Spleen (tissue), 7 donors: Measurements from ENCODE around the gene RORB.

Experiments used
- POLR2A ChIP-seq, 3 donors: fragments of 450-650 bp; IDR thresholded peaks; one replicate each; pipeline ENCODE4 v1.5.1; 2017; ENCODE audit warnings: antibody characterized with exemption in 3 of 3, mild to moderate bottlenecking in 1 of 3
- POLR2AphosphoS5 ChIP-seq, 3 donors: sonication (generic); formaldehyde crosslinking; IDR thresholded peaks; one replicate each; pipeline ENCODE4 v1.5.1; 2017; ENCODE audit warnings: antibody characterized with exemption in 3 of 3
- TF ChIP-seq, protein P1 (sequence below), 11 experiments: fragments of 200-600 bp in 7 of 11; fragments of 450-650 bp in 4 of 11; sonication (generic) in 4 of 11; IDR thresholded peaks in 8 of 11; conservative IDR thresholded peaks in 3 of 11; 1 replicate in 7 of 11; 2 replicates in 4 of 11; pipeline versions ENCODE4 v1.4.0 to v1.8.0; 2016 to 2021; ENCODE audit warnings: antibody characterized with exemption in 11 of 11, inconsistent platforms in 4 of 11, mild to moderate bottlenecking in 1 of 11
- donor health status: DM: no; HTN: no; CAD: no; lungs with moderate emphysema.
- donor health status: DM: no; HTN: no; CAD: no.
- donor health status: DM: no; HTN: no; CAD: no.

DNA sequence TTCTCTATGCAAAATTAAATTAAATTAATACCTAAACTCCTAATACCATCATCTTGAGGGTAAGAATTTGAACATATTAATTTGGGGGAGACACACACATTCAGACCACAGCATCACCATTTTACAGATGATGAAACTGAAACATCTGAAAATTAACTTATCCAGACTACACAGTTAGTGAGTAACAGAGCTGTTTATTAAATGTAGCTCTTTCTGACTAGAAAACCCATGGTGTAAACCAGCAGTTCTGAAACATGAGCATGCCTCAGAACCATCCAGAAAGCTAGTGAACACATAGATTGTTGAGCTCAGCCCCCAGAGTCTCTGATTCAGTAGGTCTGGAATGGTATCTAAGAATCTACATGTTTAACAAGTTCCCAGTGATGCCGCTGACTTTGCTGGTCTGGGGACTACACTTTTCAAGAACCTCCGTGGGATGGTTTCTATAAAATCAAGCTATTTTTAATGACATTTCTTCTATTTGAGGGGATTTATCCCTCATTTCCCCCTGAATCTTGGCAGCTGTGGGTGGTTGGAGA is 113.5 kb downstream of the RORB start:
- TF ChIP-seq, protein P1, sequence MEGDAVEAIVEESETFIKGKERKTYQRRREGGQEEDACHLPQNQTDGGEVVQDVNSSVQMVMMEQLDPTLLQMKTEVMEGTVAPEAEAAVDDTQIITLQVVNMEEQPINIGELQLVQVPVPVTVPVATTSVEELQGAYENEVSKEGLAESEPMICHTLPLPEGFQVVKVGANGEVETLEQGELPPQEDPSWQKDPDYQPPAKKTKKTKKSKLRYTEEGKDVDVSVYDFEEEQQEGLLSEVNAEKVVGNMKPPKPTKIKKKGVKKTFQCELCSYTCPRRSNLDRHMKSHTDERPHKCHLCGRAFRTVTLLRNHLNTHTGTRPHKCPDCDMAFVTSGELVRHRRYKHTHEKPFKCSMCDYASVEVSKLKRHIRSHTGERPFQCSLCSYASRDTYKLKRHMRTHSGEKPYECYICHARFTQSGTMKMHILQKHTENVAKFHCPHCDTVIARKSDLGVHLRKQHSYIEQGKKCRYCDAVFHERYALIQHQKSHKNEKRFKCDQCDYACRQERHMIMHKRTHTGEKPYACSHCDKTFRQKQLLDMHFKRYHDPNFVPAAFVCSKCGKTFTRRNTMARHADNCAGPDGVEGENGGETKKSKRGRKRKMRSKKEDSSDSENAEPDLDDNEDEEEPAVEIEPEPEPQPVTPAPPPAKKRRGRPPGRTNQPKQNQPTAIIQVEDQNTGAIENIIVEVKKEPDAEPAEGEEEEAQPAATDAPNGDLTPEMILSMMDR (IDR thresholded peaks at IDR 0.05 in 8 of 11, conservative IDR thresholded peaks at IDR 0.05 in 3 of 11) = no peak
- TF ChIP-seq POLR2A (IDR thresholded peaks at IDR 0.05) (no peak), POLR2AphosphoS5 (IDR thresholded peaks at IDR 0.05) (no peak)
